Endothelial cell of umbilical vein (primary cell): ENCODE measurements around the gene AGFG1. TPM values are rescaled to one million over a fixed set of nuclear protein-coding genes. Genes with fewer than 3 reads are reported as not detected.

Experiments
- BruUV-seq: library from RNA; stranded (reverse); fragments of 400-500 nt; replicated peaks from 2 replicates; lab custom pipeline; 2021; lab: Mats Ljungman, UMichigan
- CTCF ChIA-PET: fragments of 300-600, 350-600 bp; sonication (Branson Sonifier 250); formaldehyde crosslinking; loops from one replicate; lab custom pipeline; 2021; ENCODE audit warnings: antibody characterized with exemption, inconsistent platforms; lab: Charles Lee
- POLR2A ChIA-PET: fragments of 300-600, 350-600 bp; sonication (Branson Sonifier 250); formaldehyde crosslinking; loops from one replicate; lab custom pipeline; 2021; ENCODE audit warnings: antibody characterized with exemption, inconsistent platforms; lab: Charles Lee
- DNase-seq: peaks from one replicate; pipeline ENCODE4 v3.0.0-alpha.2; 2011; ENCODE audit warnings: low read depth, low spot score
- FAIRE-seq: peaks from 2 replicates; lab custom pipeline; 2011; peaks lifted over from hg19 to GRCh38; lab: Jason Lieb, UNC
- H2AFZ ChIP-seq: 2 replicates; pipeline ENCODE4 v1.6.0; 2012; ENCODE audit warnings: low read depth, low read length, control low read depth, inconsistent platforms
- H3K27ac ChIP-seq: 2 replicates; pipeline ENCODE4 v1.5.1; 2011; ENCODE audit warnings: low read depth, mild to moderate bottlenecking, control low read depth, low read length, moderate library complexity; ENCODE audit not compliant: insufficient read depth
- H3K27me3 ChIP-seq, 2 experiments: 2 replicates each; pipeline versions ENCODE4 v1.6.0 to v1.6.1; 2011; ENCODE audit warnings: low read length in 2 of 2, mixed read lengths in 1 of 2; ENCODE audit not compliant: control insufficient read depth in 2 of 2, insufficient read depth in 2 of 2
- H3K36me3 ChIP-seq, 2 experiments: 2 replicates in 1 of 2; 3 replicates in 1 of 2; pipeline ENCODE4 v1.5.1; 2011; ENCODE audit warnings: low read length in 2 of 2, mild to moderate bottlenecking in 1 of 2, moderate library complexity in 1 of 2; ENCODE audit not compliant: control insufficient read depth in 2 of 2, insufficient read depth in 2 of 2; ENCODE audit errors: extremely low read depth in 1 of 2
- H3K4me1 ChIP-seq: 3 replicates; pipeline ENCODE4 v1.5.1; 2011; ENCODE audit warnings: mild to moderate bottlenecking, low read length; ENCODE audit not compliant: control insufficient read depth, insufficient read depth; ENCODE audit errors: extremely low read depth
- H3K4me2 ChIP-seq: 2 replicates; pipeline ENCODE4 v1.6.1; 2011; ENCODE audit warnings: low read length, control low read depth, mixed read lengths; ENCODE audit not compliant: insufficient read depth
- H3K4me3 ChIP-seq, 3 experiments: fragments of 200-600 bp in 1 of 3; sonication (generic), shearing (Covaris generic) in 1 of 3; replicated peaks in 1 of 3; 2 replicates each; pipeline ENCODE4 v1.5.1; 2011 to 2016; ENCODE audit warnings: control low read depth in 3 of 3, low read length in 3 of 3, mild to moderate bottlenecking in 2 of 3, inconsistent platforms in 1 of 3, low read depth in 1 of 3, moderate library complexity in 1 of 3; ENCODE audit not compliant: insufficient read depth in 1 of 3
- H3K79me2 ChIP-seq: 2 replicates; pipeline ENCODE4 v1.6.0; 2012; ENCODE audit warnings: low read length, inconsistent platforms; ENCODE audit not compliant: control insufficient read depth, insufficient read depth
- H3K9ac ChIP-seq: replicated peaks from 2 replicates; pipeline ENCODE3; 2011; ENCODE audit warnings: low read length, control low read depth; ENCODE audit not compliant: insufficient read depth; ENCODE audit errors: extremely low read depth
- H3K9me1 ChIP-seq: replicated peaks from 3 replicates; pipeline ENCODE4 v1.6.0; 2011; ENCODE audit warnings: mild to moderate bottlenecking, low read length; ENCODE audit not compliant: control insufficient read depth, insufficient read depth; ENCODE audit errors: extremely low read depth
- H3K9me3 ChIP-seq: replicated peaks from 2 replicates; pipeline ENCODE4 v1.5.1; 2012; ENCODE audit warnings: low read length, inconsistent platforms; ENCODE audit not compliant: control insufficient read depth, insufficient read depth
- H4K20me1 ChIP-seq: replicated peaks from 2 replicates; pipeline ENCODE3; 2011; ENCODE audit warnings: mild to moderate bottlenecking, low read length; ENCODE audit not compliant: control insufficient read depth, insufficient read depth; ENCODE audit errors: extremely low read depth
- EZH2 ChIP-seq: IDR thresholded peaks from 2 replicates; pipeline ENCODE4 v1.6.1; 2012; ENCODE audit warnings: borderline replicate concordance, low read depth, mild to moderate bottlenecking, moderate library complexity, low read length, inconsistent platforms; ENCODE audit not compliant: severe bottlenecking
- FOS ChIP-seq: IDR thresholded peaks from 2 replicates; pipeline ENCODE4 v1.6.1; 2011; ENCODE audit warnings: mild to moderate bottlenecking, low read length, moderate library complexity, borderline replicate concordance; ENCODE audit not compliant: insufficient read depth
- JUN ChIP-seq: IDR thresholded peaks from 2 replicates; pipeline ENCODE4 v1.6.1; 2011; ENCODE audit warnings: borderline replicate concordance, low read depth; ENCODE audit not compliant: insufficient read length, insufficient read depth
- POLR2A ChIP-seq: IDR thresholded peaks from 2 replicates; pipeline ENCODE4 v1.6.1; 2012; ENCODE audit warnings: low read depth, mild to moderate bottlenecking, control low read depth, low read length
- POLR2AphosphoS5 ChIP-seq: IDR thresholded peaks from 2 replicates; pipeline ENCODE4 v1.6.1; 2012; ENCODE audit warnings: low read depth, mild to moderate bottlenecking, control low read depth, low read length, moderate library complexity; ENCODE audit not compliant: insufficient read depth
- dilution Hi-C: fragments of 300-500 bp; cut with MboI; formaldehyde crosslinking; loops from one replicate; pipeline ENCODE4 v1.15.0; 2019; ENCODE audit warnings: low sequenced_read_pairs; ENCODE audit not compliant: extremely low pct_ligation_motif_present
- intact Hi-C: fragments of 100-400 bp; cut with micrococcal nuclease; formaldehyde crosslinking; loops from one replicate; pipeline ENCODE4 v1.10.0; 2022
- polyA plus RNA-seq, 4 experiments: library from polyadenylated mRNA; depleted of rRNA in 3 of 4; stranded (reverse) in 3 of 4; unstranded in 1 of 4; fragments of >200 nt; gene quantifications; 2 replicates each; pipeline versions ENCODE4 v1.2.1 to v1.2.3, GENCODE V29; 2011 to 2012; ENCODE audit warnings: missing spikeins in 1 of 4
- total RNA-seq: library from RNA; stranded (reverse); gene quantifications from 2 replicates; pipeline ENCODE4 v1.2.3, GENCODE V29; 2021
- TF ChIP-seq, protein P1 (sequence below), 2 donors: IDR thresholded peaks; 1 replicate in 1 of 2; 2 replicates in 1 of 2; pipeline ENCODE4 v1.5.1; 2011; ENCODE audit warnings: low read length in 2 of 2, mild to moderate bottlenecking in 2 of 2, moderate library complexity in 2 of 2, control low read depth in 1 of 2, inconsistent platforms in 1 of 2, low read depth in 1 of 2; ENCODE audit not compliant: insufficient read depth in 1 of 2; ENCODE audit errors: extremely low read depth in 1 of 2

AGFG1 gene
- total and polyA plus RNA-seq, 2 donors (not counting 3 experiments of a cell fraction or from before 2014, with no cell fraction given): 87.9 to 106 TPM

GRCh38 chr2:227455200-227455599 lies 16.8 kb upstream of the AGFG1 start:
- Histone ChIP-seq H3K9me3 (no peaks in the 10 kb centered on the region), H3K27ac (no peak overlapping the region), H3K4me3 (no peak overlapping the region), H3K4me2 (no peak overlapping the region), H4K20me1 (no peaks in the 10 kb centered on the region), H2AFZ (no peak overlapping the region), H3K9me1 (no peaks in the 10 kb centered on the region), H3K36me3 (no peaks in the 10 kb centered on the region), H3K4me1 (no peaks in the 10 kb centered on the region), H3K79me2 (no peaks in the 10 kb centered on the region), H3K9ac (no peak overlapping the region), H3K27me3 (no peaks in the 10 kb centered on the region)
- TF ChIP-seq FOS: no peak
- TF ChIP-seq, protein P1, sequence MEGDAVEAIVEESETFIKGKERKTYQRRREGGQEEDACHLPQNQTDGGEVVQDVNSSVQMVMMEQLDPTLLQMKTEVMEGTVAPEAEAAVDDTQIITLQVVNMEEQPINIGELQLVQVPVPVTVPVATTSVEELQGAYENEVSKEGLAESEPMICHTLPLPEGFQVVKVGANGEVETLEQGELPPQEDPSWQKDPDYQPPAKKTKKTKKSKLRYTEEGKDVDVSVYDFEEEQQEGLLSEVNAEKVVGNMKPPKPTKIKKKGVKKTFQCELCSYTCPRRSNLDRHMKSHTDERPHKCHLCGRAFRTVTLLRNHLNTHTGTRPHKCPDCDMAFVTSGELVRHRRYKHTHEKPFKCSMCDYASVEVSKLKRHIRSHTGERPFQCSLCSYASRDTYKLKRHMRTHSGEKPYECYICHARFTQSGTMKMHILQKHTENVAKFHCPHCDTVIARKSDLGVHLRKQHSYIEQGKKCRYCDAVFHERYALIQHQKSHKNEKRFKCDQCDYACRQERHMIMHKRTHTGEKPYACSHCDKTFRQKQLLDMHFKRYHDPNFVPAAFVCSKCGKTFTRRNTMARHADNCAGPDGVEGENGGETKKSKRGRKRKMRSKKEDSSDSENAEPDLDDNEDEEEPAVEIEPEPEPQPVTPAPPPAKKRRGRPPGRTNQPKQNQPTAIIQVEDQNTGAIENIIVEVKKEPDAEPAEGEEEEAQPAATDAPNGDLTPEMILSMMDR (IDR thresholded peaks at IDR 0.05; ENCODE audit: extremely low read depth in 1 of 2, insufficient read depth in 1 of 2, low read depth in 1 of 2, low read length in 2 of 2): no peak
- TF ChIP-seq EZH2: no peak
- TF ChIP-seq JUN: no peak
- TF ChIP-seq POLR2AphosphoS5: no peak
- TF ChIP-seq POLR2A: no peak
- FAIRE-seq (no peak), DNase-seq (no peak)
- no TSS peak for BruUV-seq
- intact Hi-C loops: no loop called here
- ChIA-PET CTCF (no interaction called here), POLR2A (no interaction called here)
- dilution Hi-C loops: no loop called here

DNA sequence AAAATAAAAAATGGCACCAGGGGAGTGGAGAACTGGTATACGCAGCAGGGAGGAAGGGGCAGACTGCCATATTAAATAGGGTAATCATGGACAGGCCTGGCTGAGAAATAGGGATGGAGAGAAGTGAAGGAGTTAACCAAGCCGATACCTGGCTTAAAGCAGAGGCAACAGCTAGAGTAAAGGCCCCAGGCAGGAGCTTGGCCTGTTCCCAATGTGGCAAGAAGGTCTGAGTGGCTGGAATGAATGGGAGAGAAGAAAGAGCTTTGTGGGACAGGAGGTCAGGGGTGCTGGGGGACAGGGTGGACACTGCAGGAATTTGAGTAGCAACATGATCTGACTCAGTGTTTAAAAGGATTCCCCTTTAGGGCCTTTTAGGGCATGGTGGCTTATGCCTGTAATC lies 15.9 kb upstream of the AGFG1 start:
- Histone ChIP-seq H3K4me3 (no peak overlapping the region), H3K36me3 (no peaks in the 10 kb centered on the region), H3K9me1 (no peaks in the 10 kb centered on the region), H4K20me1 (no peaks in the 10 kb centered on the region), H3K27ac (no peak overlapping the region), H3K9ac (no peak overlapping the region), H3K27me3 (no peaks in the 10 kb centered on the region), H3K4me2 (no peak overlapping the region), H2AFZ (no peak overlapping the region), H3K79me2 (no peaks in the 10 kb centered on the region), H3K9me3 (no peaks in the 10 kb centered on the region), H3K4me1 (no peaks in the 10 kb centered on the region)
- TF ChIP-seq JUN: no peak
- ChIA-PET CTCF (no interaction called here), POLR2A (no interaction called here)
- FAIRE-seq: no peak
- intact Hi-C loops: no loop called here
- no peak for DNase-seq
- no TSS peak for BruUV-seq
- dilution Hi-C loops: no loop called here
